Measurements from ENCODE around the gene CACNB1. TPM values are rescaled to one million over a fixed set of nuclear protein-coding genes. Genes with fewer than 3 reads are reported as not detected.

The CACNB1 gene
- total and polyA plus RNA-seq, 10 of the 15 experiments (the other 5 are each of a cell fraction or from before 2014, with no cell fraction given), result 0.06 to 15.6 (median 6.3) TPM

DNA sequence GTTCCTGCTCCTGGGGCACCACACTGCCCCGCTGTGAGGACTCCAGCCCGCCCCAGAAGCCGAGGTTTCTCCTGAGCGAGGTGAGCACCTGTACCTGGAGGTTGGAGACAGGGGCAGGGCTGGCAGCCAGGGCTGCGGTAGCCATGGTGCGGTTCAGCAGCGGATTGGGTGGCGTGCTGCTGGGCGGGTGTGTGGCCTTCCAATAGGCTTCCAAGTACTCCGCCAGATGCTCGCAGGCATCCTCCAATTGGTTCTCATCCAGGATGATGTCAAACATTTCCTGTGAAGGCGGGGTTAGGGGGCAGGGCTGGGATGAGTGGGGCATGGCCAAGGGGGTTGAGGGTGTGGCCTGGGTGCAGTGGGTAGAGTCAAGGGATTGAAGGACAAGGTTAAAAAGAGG, 20.2 kb downstream of the CACNB1 start:
- H3K4me2 ChIP-seq (ENCODE audit: control insufficient read depth, insufficient read depth), result no peak overlapping the region
- no peak overlapping the region for H2AFZ ChIP-seq (ENCODE audit: control insufficient read depth, low read depth, low read length)
- H3K4me3 ChIP-seq, result no peak overlapping the region
- FAIRE-seq (no peak), ATAC-seq (no peak), DNase-seq (ENCODE audit: low read depth, low spot score) (no peak)
- no peaks in the 10 kb centered on the region for H3K27me3 ChIP-seq (replicated peaks in 1 of 2; ENCODE audit: control insufficient read depth in 2 of 2, insufficient read depth in 2 of 2, low read length in 1 of 2)
- H3K27ac ChIP-seq (ENCODE audit: control insufficient read depth, insufficient read depth), result no peak overlapping the region
- no peaks in the 10 kb centered on the region for H4K20me1 ChIP-seq (ENCODE audit: control insufficient read depth, insufficient read depth)
- intact Hi-C loops (cut with micrococcal nuclease; ENCODE audit: unreplicated experiment), result no loop called here
- SMC1A ChIA-PET (ENCODE audit: uncharacterized antibody, unreplicated experiment), result no interaction called here
- POLR2A ChIA-PET, result no interaction called here
- BruUV-seq (replicated peaks), result no TSS peak
- CTCF ChIA-PET, result interaction anchor here (8.9 kb wide), 1 partner anchor 193 kb away, joined by 79 read pairs; no protein-coding TSS in a partner anchor
- no peaks in the 10 kb centered on the region for H3K9me3 ChIP-seq (replicated peaks; ENCODE audit: control insufficient read depth, insufficient read depth, low read length)
- TF ChIP-seq IKZF2 (IDR thresholded peaks at IDR 0.05) (no peak), KDM1A (IDR thresholded peaks at IDR 0.05; ENCODE audit: borderline replicate concordance) (no peak), ZNF622 (IDR thresholded peaks at IDR 0.05) (no peak), BMI1 (IDR thresholded peaks at IDR 0.05; ENCODE audit: borderline replicate concordance) (no peak), TCF7 (IDR thresholded peaks at IDR 0.05; ENCODE audit: borderline replicate concordance) (no peak), ATF7 (IDR thresholded peaks at IDR 0.05; ENCODE audit: low read depth) (no peak), BHLHE40 (IDR thresholded peaks at IDR 0.05; ENCODE audit: borderline replicate concordance in 1 of 2, low read depth in 2 of 2, low read length in 1 of 2) (no peak), DPF2 (IDR thresholded peaks at IDR 0.05) (no peak), MTA3 (IDR thresholded peaks at IDR 0.05; ENCODE audit: borderline replicate concordance, low read length) (no peak)
- TF ChIP-seq, protein P1, sequence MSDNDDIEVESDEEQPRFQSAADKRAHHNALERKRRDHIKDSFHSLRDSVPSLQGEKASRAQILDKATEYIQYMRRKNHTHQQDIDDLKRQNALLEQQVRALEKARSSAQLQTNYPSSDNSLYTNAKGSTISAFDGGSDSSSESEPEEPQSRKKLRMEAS (IDR thresholded peaks at IDR 0.05; ENCODE audit: low read depth, low read length), result no peak
- TF ChIP-seq, protein P2, sequence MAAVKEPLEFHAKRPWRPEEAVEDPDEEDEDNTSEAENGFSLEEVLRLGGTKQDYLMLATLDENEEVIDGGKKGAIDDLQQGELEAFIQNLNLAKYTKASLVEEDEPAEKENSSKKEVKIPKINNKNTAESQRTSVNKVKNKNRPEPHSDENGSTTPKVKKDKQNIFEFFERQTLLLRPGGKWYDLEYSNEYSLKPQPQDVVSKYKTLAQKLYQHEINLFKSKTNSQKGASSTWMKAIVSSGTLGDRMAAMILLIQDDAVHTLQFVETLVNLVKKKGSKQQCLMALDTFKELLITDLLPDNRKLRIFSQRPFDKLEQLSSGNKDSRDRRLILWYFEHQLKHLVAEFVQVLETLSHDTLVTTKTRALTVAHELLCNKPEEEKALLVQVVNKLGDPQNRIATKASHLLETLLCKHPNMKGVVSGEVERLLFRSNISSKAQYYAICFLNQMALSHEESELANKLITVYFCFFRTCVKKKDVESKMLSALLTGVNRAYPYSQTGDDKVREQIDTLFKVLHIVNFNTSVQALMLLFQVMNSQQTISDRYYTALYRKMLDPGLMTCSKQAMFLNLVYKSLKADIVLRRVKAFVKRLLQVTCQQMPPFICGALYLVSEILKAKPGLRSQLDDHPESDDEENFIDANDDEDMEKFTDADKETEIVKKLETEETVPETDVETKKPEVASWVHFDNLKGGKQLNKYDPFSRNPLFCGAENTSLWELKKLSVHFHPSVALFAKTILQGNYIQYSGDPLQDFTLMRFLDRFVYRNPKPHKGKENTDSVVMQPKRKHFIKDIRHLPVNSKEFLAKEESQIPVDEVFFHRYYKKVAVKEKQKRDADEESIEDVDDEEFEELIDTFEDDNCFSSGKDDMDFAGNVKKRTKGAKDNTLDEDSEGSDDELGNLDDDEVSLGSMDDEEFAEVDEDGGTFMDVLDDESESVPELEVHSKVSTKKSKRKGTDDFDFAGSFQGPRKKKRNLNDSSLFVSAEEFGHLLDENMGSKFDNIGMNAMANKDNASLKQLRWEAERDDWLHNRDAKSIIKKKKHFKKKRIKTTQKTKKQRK (IDR thresholded peaks at IDR 0.05; ENCODE audit: low read depth, low read length), result no peak
- in situ Hi-C loops (cut with MboI), result no loop called here
- WGBS (ENCODE audit: insufficient coverage, insufficient replicate concordance, low lambda C conversion rate, missing lambda C conversion rate), result 93% methylated on average over 12 of the region's 12 CpGs
- H3K79me2 ChIP-seq (ENCODE audit: control insufficient read depth, insufficient read depth, low read length), result no peaks in the 10 kb centered on the region
- H3K9ac ChIP-seq (ENCODE audit: control insufficient read depth, insufficient read depth, low read length), result no peak overlapping the region
- RAD21 ChIA-PET (ENCODE audit: unreplicated experiment), result interaction anchor here (0.6 kb wide), 1 partner anchor 1890 kb away, joined by 3 read pairs; no protein-coding TSS in a partner anchor
- H3K4me1 ChIP-seq (ENCODE audit: control insufficient read depth, insufficient read depth, low read length), result no peaks in the 10 kb centered on the region
- peaks cover 2 to 4% of the 10 kb centered on the region in 2 experiments; a peak in 2 of 4 replicates for H3K36me3 ChIP-seq (ENCODE audit: control insufficient read depth in 2 of 2, insufficient read depth in 2 of 2, low read length in 1 of 2)
